Suprapubic skin (tissue), 4 donors: ENCODE data around the gene AP2B1. TPM values are rescaled to one million over a fixed set of nuclear protein-coding genes. Genes with fewer than 3 reads are reported as not detected.
"Not testable (repeated sequence)": the region's sequence is repeated elsewhere in the genome, so short reads cannot be mapped to it uniquely, and the experiment has no call there.

Source experiments
- DNase-seq, 2 donors: peaks; one replicate each; pipeline ENCODE4 v3.0.0-alpha.2; 2019; ENCODE audit warnings: low spot score in 2 of 2
- H3K27ac ChIP-seq: fragments of 200-600 bp; sonication (generic); one replicate; pipeline ENCODE4 v1.5.1; 2019
- H3K27me3 ChIP-seq: fragments of 200-600 bp; sonication (generic); one replicate; pipeline ENCODE4 v1.5.1; 2019
- H3K36me3 ChIP-seq: fragments of 200-600 bp; sonication (generic); one replicate; pipeline ENCODE4 v1.5.1; 2019
- H3K4me1 ChIP-seq: fragments of 200-600 bp; sonication (generic); one replicate; pipeline ENCODE4 v1.5.1; 2019
- H3K4me3 ChIP-seq: fragments of 200-600 bp; sonication (generic); one replicate; pipeline ENCODE4 v1.5.1; 2019; ENCODE audit warnings: mild to moderate bottlenecking
- H3K9me3 ChIP-seq: fragments of 200-600 bp; sonication (generic); one replicate; pipeline ENCODE4 v1.5.1; 2019
- CTCF ChIP-seq, 2 donors: fragments of 200-600 bp in 1 of 2; fragments of 450-650 bp in 1 of 2; sonication (generic) in 1 of 2; IDR thresholded peaks; one replicate each; pipeline ENCODE4 v1.5.1; 2016 to 2019; ENCODE audit warnings: antibody characterized with exemption in 2 of 2, mild to moderate bottlenecking in 1 of 2, moderate library complexity in 1 of 2
- EP300 ChIP-seq: sonication (generic); formaldehyde crosslinking; IDR thresholded peaks from one replicate; pipeline ENCODE4 v1.6.1; 2017; ENCODE audit warnings: antibody characterized with exemption
- POLR2A ChIP-seq, 2 donors: fragments of 450-650 bp; IDR thresholded peaks; one replicate each; pipeline ENCODE4 v1.6.1; 2017; ENCODE audit warnings: antibody characterized with exemption in 2 of 2, mild to moderate bottlenecking in 2 of 2, moderate library complexity in 2 of 2
- POLR2AphosphoS5 ChIP-seq, 3 donors: sonication (generic); formaldehyde crosslinking; IDR thresholded peaks; one replicate each; pipeline ENCODE4 v1.6.1; 2017; ENCODE audit warnings: antibody characterized with exemption in 3 of 3
- WGBS: methylation state at CpG from one replicate; pipeline ENCODE4 v1.1.5; 2018; 5-methylcytosine and 5-hydroxymethylcytosine counted together
- total RNA-seq, 4 donors: library from RNA; depleted of rRNA; stranded (reverse); fragments of >200 nt; gene quantifications; one replicate each; pipeline ENCODE4 v1.1.0, GENCODE V29; 2016

Gene AP2B1
- total RNA-seq, 4 donors from 2014 or later: 41.3 to 50.0 (median 45.3) TPM

GRCh38 chr17:35694906-35695305 lies 107.8 kb downstream of the AP2B1 start:
- 94% methylated on average over 2 of the region's 2 CpGs for WGBS
- DNase-seq: no peak
- Histone ChIP-seq H3K9me3 (no peaks in the 10 kb centered on the region), H3K4me3 (no peak overlapping the region), H3K36me3 (peaks cover 45% of the 10 kb centered on the region), H3K27me3 (no peaks in the 10 kb centered on the region), H3K27ac (no peak overlapping the region), H3K4me1 (no peaks in the 10 kb centered on the region)
- no peak for TF ChIP-seq EP300
- TF ChIP-seq POLR2AphosphoS5 (IDR thresholded peaks at IDR 0.05): no peak
- TF ChIP-seq POLR2A (IDR thresholded peaks at IDR 0.05): no peak
- TF ChIP-seq CTCF (IDR thresholded peaks at IDR 0.05): no peak

GRCh38 chr17:35695613-35696012 lies 108.5 kb downstream of the AP2B1 start:
- 85% methylated on average over 2 of the region's 2 CpGs for WGBS
- DNase-seq: no peak
- no peaks in the 10 kb centered on the region for H3K27me3 ChIP-seq
- H3K4me1 ChIP-seq: no peaks in the 10 kb centered on the region
- no peaks in the 10 kb centered on the region for H3K9me3 ChIP-seq
- no peak overlapping the region for H3K4me3 ChIP-seq
- TF ChIP-seq EP300: no peak
- H3K36me3 ChIP-seq: peaks cover 43% of the 10 kb centered on the region
- no peak overlapping the region for H3K27ac ChIP-seq

GRCh38 chr17:35698800-35699199 lies 111.7 kb downstream of the AP2B1 start:
- TF ChIP-seq CTCF (IDR thresholded peaks at IDR 0.05): no peak
- TF ChIP-seq POLR2AphosphoS5 (IDR thresholded peaks at IDR 0.05): no peak
- no peak for TF ChIP-seq POLR2A (IDR thresholded peaks at IDR 0.05)
- TF ChIP-seq EP300: no peak
- 95% methylated on average over 2 of the region's 2 CpGs for WGBS
- no peaks in the 10 kb centered on the region for H3K9me3 ChIP-seq

GRCh38 chr17:35700150-35700549 lies 113.0 kb downstream of the AP2B1 start:
- no peak overlapping the region for H3K27ac ChIP-seq
- TF ChIP-seq CTCF (IDR thresholded peaks at IDR 0.05) (no peak), POLR2A (IDR thresholded peaks at IDR 0.05) (no peak), POLR2AphosphoS5 (IDR thresholded peaks at IDR 0.05) (no peak)
- DNase-seq: no peak
- H3K27me3 ChIP-seq: no peaks in the 10 kb centered on the region
- no peaks in the 10 kb centered on the region for H3K9me3 ChIP-seq
- peaks cover 13% of the 10 kb centered on the region for H3K36me3 ChIP-seq
- 83% methylated on average over 6 of the region's 6 CpGs for WGBS
- H3K4me3 ChIP-seq: no peak overlapping the region
- no peaks in the 10 kb centered on the region for H3K4me1 ChIP-seq

More at GRCh38 chr17:35698800-35699199, 111.7 kb downstream of the AP2B1 start:
- no peaks in the 10 kb centered on the region for H3K27me3 ChIP-seq
- no peak overlapping the region for H3K27ac ChIP-seq
- H3K4me1 ChIP-seq: no peaks in the 10 kb centered on the region
- DNase-seq: no peak
- H3K4me3 ChIP-seq: no peak overlapping the region
- peaks cover 26% of the 10 kb centered on the region for H3K36me3 ChIP-seq

GRCh38 chr17:35701491-35701890 lies 114.4 kb downstream of the AP2B1 start:
- H3K27me3 ChIP-seq: no peaks in the 10 kb centered on the region
- no peaks in the 10 kb centered on the region for H3K4me1 ChIP-seq
- 92% methylated on average over 5 of the region's 5 CpGs for WGBS
- H3K4me3 ChIP-seq: no peak overlapping the region
- no peak overlapping the region for H3K27ac ChIP-seq
- peaks cover 3% of the 10 kb centered on the region for H3K36me3 ChIP-seq
- no peaks in the 10 kb centered on the region for H3K9me3 ChIP-seq
- TF ChIP-seq POLR2AphosphoS5 (IDR thresholded peaks at IDR 0.05) (no peak), EP300 (no peak), CTCF (IDR thresholded peaks at IDR 0.05) (no peak), POLR2A (IDR thresholded peaks at IDR 0.05) (no peak)
- DNase-seq: no peak

- not testable (repeated sequence) for H3K9me3 ChIP-seq, H3K36me3 ChIP-seq, H3K27me3 ChIP-seq, H3K4me3 ChIP-seq, H3K27ac ChIP-seq, DNase-seq, H3K4me1 ChIP-seq
- WGBS: 86% methylated on average over 2 of the region's 2 CpGs
Observed at GRCh38 chr17:35703308-35703707, 116.2 kb downstream of the AP2B1 start.
